ENCODE data around the gene ADGRG7.
A peak's percentile ranks its signal among the peaks of the same experiment; 100 is the strongest.

The ADGRG7 gene

GRCh38 chr3:100695696-100696095 lies 86.3 kb downstream of the ADGRG7 start:
- Histone ChIP-seq H3K9ac (ENCODE audit: low read length) (no peak overlapping the region), H3K4me2 (ENCODE audit: low read length) (no peak overlapping the region), H4K12ac (ENCODE audit: low read depth, low read length) (no peak overlapping the region), H2BK5ac (ENCODE audit: low read depth, low read length, poor library complexity) (no peak overlapping the region), H3K4me1 (ENCODE audit: control insufficient read depth in 1 of 2, insufficient read depth in 2 of 2, low read length in 2 of 2) (no peaks in the 10 kb centered on the region), H3K14ac (ENCODE audit: low read length) (no peak overlapping the region), H4K91ac (ENCODE audit: low read depth, low read length) (no peak overlapping the region), H3K4ac (ENCODE audit: low read depth, low read length) (no peak overlapping the region), H4K8ac (ENCODE audit: low read depth, low read length) (no peak overlapping the region), H3K79me2 (ENCODE audit: control insufficient read depth, insufficient read depth, low read length, poor library complexity) (no peaks in the 10 kb centered on the region), H3K27ac (ENCODE audit: low read depth, low read length) (no peak overlapping the region), H3K4me3 (ENCODE audit: low read depth, low read length) (no peak overlapping the region), H3K36me3 (ENCODE audit: control insufficient read depth in 1 of 2, insufficient read depth in 2 of 2, low read length in 2 of 2) (no peaks in the 10 kb centered on the region), H2AK5ac (ENCODE audit: low read length) (no peak overlapping the region), H3K79me1 (ENCODE audit: low read length) (no peaks in the 10 kb centered on the region), H3K18ac (ENCODE audit: low read length) (no peak overlapping the region), H2AFZ (ENCODE audit: insufficient read depth, low read length, poor library complexity) (no peak overlapping the region), H2BK12ac (ENCODE audit: low read length) (no peak overlapping the region), H2BK120ac (ENCODE audit: insufficient read depth, low read length, poor library complexity) (no peak overlapping the region), H3K9me3 (ENCODE audit: insufficient read depth, low read depth, low read length) (peaks cover 3% of the 10 kb centered on the region), H3K27me3 (ENCODE audit: insufficient read depth, low read length) (no peaks in the 10 kb centered on the region), H3K23ac (ENCODE audit: low read length) (no peak overlapping the region)
- peak in 1 of 2 donors; percentile 62 for DNase-seq
- WGBS (ENCODE audit: extremely low coverage, insufficient coverage, insufficient read length) = no CpG with 5 or more reads among the region's 2 CpGs

- H3K4me2 ChIP-seq (ENCODE audit: low read length) = no peak overlapping the region
- H3K27me3 ChIP-seq (ENCODE audit: insufficient read depth, low read length) = no peaks in the 10 kb centered on the region
- H3K36me3 ChIP-seq (ENCODE audit: control insufficient read depth in 1 of 2, insufficient read depth in 2 of 2, low read length in 2 of 2) = no peaks in the 10 kb centered on the region
- H2BK120ac ChIP-seq (ENCODE audit: insufficient read depth, low read length, poor library complexity) = no peak overlapping the region
- no peak overlapping the region for H3K23ac ChIP-seq (ENCODE audit: low read length)
- H3K4me3 ChIP-seq (ENCODE audit: low read depth, low read length) = no peak overlapping the region
- no CpG with 5 or more reads among the region's 3 CpGs for WGBS (ENCODE audit: extremely low coverage, insufficient coverage, insufficient read length)
- H3K4ac ChIP-seq (ENCODE audit: low read depth, low read length) = no peak overlapping the region
- no peaks in the 10 kb centered on the region for H3K4me1 ChIP-seq (ENCODE audit: control insufficient read depth in 1 of 2, insufficient read depth in 2 of 2, low read length in 2 of 2)
- no peak overlapping the region for H2AFZ ChIP-seq (ENCODE audit: insufficient read depth, low read length, poor library complexity)
- no peaks in the 10 kb centered on the region for H3K79me1 ChIP-seq (ENCODE audit: low read length)
- H3K18ac ChIP-seq (ENCODE audit: low read length) = no peak overlapping the region
- H3K9me3 ChIP-seq (ENCODE audit: insufficient read depth, low read depth, low read length) = peaks cover 3% of the 10 kb centered on the region
- no peak overlapping the region for H2BK12ac ChIP-seq (ENCODE audit: low read length)
- no peak overlapping the region for H3K14ac ChIP-seq (ENCODE audit: low read length)
- no peak overlapping the region for H4K91ac ChIP-seq (ENCODE audit: low read depth, low read length)
- H3K79me2 ChIP-seq (ENCODE audit: control insufficient read depth, insufficient read depth, low read length, poor library complexity) = no peaks in the 10 kb centered on the region
- H2AK5ac ChIP-seq (ENCODE audit: low read length) = no peak overlapping the region
- no peak overlapping the region for H3K9ac ChIP-seq (ENCODE audit: low read length)
- H4K8ac ChIP-seq (ENCODE audit: low read depth, low read length) = no peak overlapping the region
- no peak overlapping the region for H3K27ac ChIP-seq (ENCODE audit: low read depth, low read length)
- no peak overlapping the region for H4K12ac ChIP-seq (ENCODE audit: low read depth, low read length)
- DNase-seq = peak in 1 of 2 donors; percentile 71
- no peak overlapping the region for H2BK5ac ChIP-seq (ENCODE audit: low read depth, low read length, poor library complexity)
These were observed 86.8 kb downstream of the ADGRG7 start for GRCh38 chr3:100696161-100696560.

- Histone ChIP-seq H3K79me1 (ENCODE audit: low read length) (no peaks in the 10 kb centered on the region), H3K14ac (ENCODE audit: low read length) (no peak overlapping the region), H3K23ac (ENCODE audit: low read length) (no peak overlapping the region), H3K27ac (ENCODE audit: low read depth, low read length) (no peak overlapping the region), H2BK12ac (ENCODE audit: low read length) (no peak overlapping the region), H4K8ac (ENCODE audit: low read depth, low read length) (no peak overlapping the region), H3K4me1 (ENCODE audit: control insufficient read depth in 1 of 2, insufficient read depth in 2 of 2, low read length in 2 of 2) (no peaks in the 10 kb centered on the region), H3K36me3 (ENCODE audit: control insufficient read depth in 1 of 2, insufficient read depth in 2 of 2, low read length in 2 of 2) (no peaks in the 10 kb centered on the region), H3K4me3 (ENCODE audit: low read depth, low read length) (no peak overlapping the region), H4K91ac (ENCODE audit: low read depth, low read length) (no peak overlapping the region), H2AFZ (ENCODE audit: insufficient read depth, low read length, poor library complexity) (no peak overlapping the region), H3K9me3 (ENCODE audit: insufficient read depth, low read depth, low read length) (peaks cover 3% of the 10 kb centered on the region), H3K4ac (ENCODE audit: low read depth, low read length) (no peak overlapping the region), H3K18ac (ENCODE audit: low read length) (no peak overlapping the region), H2BK5ac (ENCODE audit: low read depth, low read length, poor library complexity) (no peak overlapping the region), H3K9ac (ENCODE audit: low read length) (no peak overlapping the region), H3K4me2 (ENCODE audit: low read length) (no peak overlapping the region), H2AK5ac (ENCODE audit: low read length) (no peak overlapping the region), H2BK120ac (ENCODE audit: insufficient read depth, low read length, poor library complexity) (no peak overlapping the region), H3K79me2 (ENCODE audit: control insufficient read depth, insufficient read depth, low read length, poor library complexity) (no peaks in the 10 kb centered on the region), H3K27me3 (ENCODE audit: insufficient read depth, low read length) (no peaks in the 10 kb centered on the region), H4K12ac (ENCODE audit: low read depth, low read length) (no peak overlapping the region)
- no peak for DNase-seq
- WGBS (ENCODE audit: extremely low coverage, insufficient coverage, insufficient read length) = no CpG with 5 or more reads among the region's 7 CpGs
These were observed 87.8 kb downstream of the ADGRG7 start for GRCh38 chr3:100697172-100697571.

- Histone ChIP-seq H3K79me1 (ENCODE audit: low read length) (no peaks in the 10 kb centered on the region), H3K36me3 (ENCODE audit: control insufficient read depth in 1 of 2, insufficient read depth in 2 of 2, low read length in 2 of 2) (no peaks in the 10 kb centered on the region), H3K4me3 (ENCODE audit: low read depth, low read length) (no peak overlapping the region), H3K23ac (ENCODE audit: low read length) (no peak overlapping the region), H3K4ac (ENCODE audit: low read depth, low read length) (no peak overlapping the region), H4K91ac (ENCODE audit: low read depth, low read length) (no peak overlapping the region), H2BK120ac (ENCODE audit: insufficient read depth, low read length, poor library complexity) (no peak overlapping the region), H2BK5ac (ENCODE audit: low read depth, low read length, poor library complexity) (no peak overlapping the region), H3K79me2 (ENCODE audit: control insufficient read depth, insufficient read depth, low read length, poor library complexity) (no peaks in the 10 kb centered on the region), H3K14ac (ENCODE audit: low read length) (no peak overlapping the region), H2AK5ac (ENCODE audit: low read length) (no peak overlapping the region), H3K18ac (ENCODE audit: low read length) (no peak overlapping the region), H2BK12ac (ENCODE audit: low read length) (no peak overlapping the region), H3K9me3 (ENCODE audit: insufficient read depth, low read depth, low read length) (peaks cover 3% of the 10 kb centered on the region), H3K9ac (ENCODE audit: low read length) (no peak overlapping the region), H3K27me3 (ENCODE audit: insufficient read depth, low read length) (no peaks in the 10 kb centered on the region), H3K4me1 (ENCODE audit: control insufficient read depth in 1 of 2, insufficient read depth in 2 of 2, low read length in 2 of 2) (no peaks in the 10 kb centered on the region), H2AFZ (ENCODE audit: insufficient read depth, low read length, poor library complexity) (no peak overlapping the region), H4K8ac (ENCODE audit: low read depth, low read length) (no peak overlapping the region), H4K12ac (ENCODE audit: low read depth, low read length) (no peak overlapping the region), H3K27ac (ENCODE audit: low read depth, low read length) (no peak overlapping the region), H3K4me2 (ENCODE audit: low read length) (no peak overlapping the region)
- no CpG with 5 or more reads among the region's 5 CpGs for WGBS (ENCODE audit: extremely low coverage, insufficient coverage, insufficient read length)
- no peak for DNase-seq
These were observed 88.4 kb downstream of the ADGRG7 start for GRCh38 chr3:100697723-100698285.
